NB4 (cell line): ENCODE data around the gene UTF1.

Experiments used
- DNase-seq: peaks from one replicate; pipeline ENCODE4 v3.0.0; 2010; ENCODE audit warnings: low read depth
- H3K4me3 ChIP-seq: one replicate; pipeline ENCODE4 v1.5.1; 2011; ENCODE audit warnings: mild to moderate bottlenecking, low read depth, low read length, moderate library complexity
- CTCF ChIP-seq: IDR thresholded peaks from one replicate; pipeline ENCODE4 v1.5.1; 2012; ENCODE audit warnings: low read depth, low read length
- MYC ChIP-seq: IDR thresholded peaks from 2 replicates; pipeline ENCODE4 v1.6.1; 2011; ENCODE audit warnings: low read depth, low read length
- POLR2A ChIP-seq: IDR thresholded peaks from 2 replicates; pipeline ENCODE4 v1.6.1; 2011; ENCODE audit warnings: mild to moderate bottlenecking; ENCODE audit not compliant: insufficient read length; ENCODE audit errors: extremely low read depth
- TF ChIP-seq, protein P1 (sequence below): IDR thresholded peaks from 2 replicates; pipeline ENCODE4 v1.6.1; 2011; ENCODE audit warnings: low read depth, low read length

Gene UTF1

GRCh38 chr10:133267829-133268228 is 37.8 kb downstream of the UTF1 start:
- TF ChIP-seq POLR2A (no peak), MYC (no peak), CTCF (no peak)
- TF ChIP-seq, protein P1, sequence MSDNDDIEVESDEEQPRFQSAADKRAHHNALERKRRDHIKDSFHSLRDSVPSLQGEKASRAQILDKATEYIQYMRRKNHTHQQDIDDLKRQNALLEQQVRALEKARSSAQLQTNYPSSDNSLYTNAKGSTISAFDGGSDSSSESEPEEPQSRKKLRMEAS = no peak
- DNase-seq = no peak
- H3K4me3 ChIP-seq = no peak overlapping the region

DNA sequence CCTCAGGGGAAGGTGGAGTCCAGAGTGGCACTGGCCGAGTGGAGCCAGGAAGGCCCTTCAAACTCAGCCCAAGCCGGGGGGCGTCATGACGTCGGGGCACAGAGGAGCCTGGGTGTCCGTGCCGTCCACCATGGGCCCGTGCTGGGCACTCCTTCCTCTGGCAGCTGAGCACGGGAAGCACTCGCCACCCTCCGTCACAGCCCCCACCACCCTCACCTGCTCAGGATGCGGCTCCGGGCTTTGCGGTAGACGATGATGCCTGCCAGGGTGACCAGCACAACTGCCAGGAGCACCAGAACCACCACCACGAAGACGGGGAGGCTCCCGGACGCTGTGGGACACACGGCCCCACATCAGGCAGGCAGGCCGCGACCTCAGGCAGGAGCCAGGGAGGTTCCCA is 38.5 kb downstream of the UTF1 start:
- H3K4me3 ChIP-seq = no peak overlapping the region
- DNase-seq = no peak
- TF ChIP-seq CTCF (no peak), POLR2A (no peak), MYC (no peak)
- TF ChIP-seq, protein P1 = no peak

GRCh38 chr10:133269367-133269766 is 39.4 kb downstream of the UTF1 start:
- TF ChIP-seq MYC (no peak), POLR2A (no peak), CTCF (no peak)
- TF ChIP-seq, protein P1 = no peak
- DNase-seq = no peak
- no peak overlapping the region for H3K4me3 ChIP-seq

DNA sequence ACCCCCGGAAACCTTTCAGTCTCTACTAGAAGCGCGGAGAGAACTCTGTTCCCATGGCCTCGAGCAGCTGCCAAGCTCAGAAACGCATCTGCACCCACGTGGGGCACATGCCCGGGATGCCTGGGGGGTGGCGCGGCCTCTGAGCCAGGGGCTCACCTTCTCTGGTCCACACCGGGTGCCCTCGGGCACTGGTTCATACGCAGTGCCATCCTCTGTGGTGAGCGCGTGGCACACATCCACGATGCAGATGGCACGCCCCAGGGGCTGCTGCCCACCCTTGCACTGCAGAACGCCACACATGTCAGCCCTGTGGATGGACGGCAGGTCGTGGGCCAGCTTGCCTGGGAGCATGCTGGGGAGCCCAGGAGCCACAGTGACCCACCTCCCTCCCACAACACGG is 40.2 kb downstream of the UTF1 start:
- no peak overlapping the region for H3K4me3 ChIP-seq
- TF ChIP-seq POLR2A (no peak), MYC (no peak), CTCF (no peak)
- TF ChIP-seq, protein P1 = no peak
- no peak for DNase-seq

DNA sequence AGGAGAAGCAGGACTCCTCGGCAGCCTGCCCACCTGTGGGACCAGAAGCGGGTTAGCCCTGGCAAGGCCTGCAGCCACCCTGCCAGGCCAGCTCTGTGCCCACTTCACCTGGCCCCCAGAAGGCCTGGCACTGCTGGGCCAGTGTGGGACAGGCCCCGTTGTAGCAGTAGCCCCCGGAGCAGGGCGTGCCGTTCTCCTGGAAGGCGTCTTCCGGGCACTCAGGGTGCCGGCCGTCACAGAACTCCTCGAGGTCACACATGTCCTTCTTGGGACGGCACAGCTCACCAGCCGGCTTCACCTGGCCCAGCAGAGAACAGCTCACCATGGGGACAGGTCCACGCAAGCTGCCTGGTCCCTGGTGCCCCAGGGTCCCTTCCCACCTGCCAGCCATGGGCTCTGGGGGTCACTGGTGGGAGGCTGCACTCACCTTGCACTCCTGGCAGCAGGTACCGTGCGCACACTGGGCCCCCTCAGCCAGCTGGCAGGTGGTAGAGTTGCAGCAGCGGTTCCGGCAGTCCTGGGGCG is 40.8 kb downstream of the UTF1 start:
- no peak overlapping the region for H3K4me3 ChIP-seq
- DNase-seq = no peak
- TF ChIP-seq CTCF = no peak
- TF ChIP-seq POLR2A = no peak
- TF ChIP-seq MYC = no peak
- TF ChIP-seq, protein P1 = no peak
